Mucosa of rectum (tissue), 2 donors: ENCODE results near the gene MEX3A.
"Not testable (repeated sequence)": the region's sequence is repeated elsewhere in the genome, so short reads cannot be mapped to it uniquely, and the experiment has no call there.

ENCODE experiments used
- H3K27ac ChIP-seq, 2 donors: one replicate each; pipeline ENCODE4 v1.7.0; 2013; ENCODE audit warnings: inconsistent platforms in 2 of 2, low read depth in 2 of 2, low read length in 2 of 2
- H3K27me3 ChIP-seq, 2 donors: one replicate each; pipeline ENCODE4 v1.7.0; 2013; ENCODE audit warnings: low read length in 2 of 2; ENCODE audit not compliant: control insufficient read depth in 2 of 2, insufficient read depth in 2 of 2
- H3K36me3 ChIP-seq, 2 donors: one replicate each; pipeline ENCODE4 v1.7.0; 2013; ENCODE audit warnings: low read length in 2 of 2; ENCODE audit not compliant: control insufficient read depth in 2 of 2, insufficient read depth in 2 of 2
- H3K4me1 ChIP-seq, 2 donors: one replicate each; pipeline ENCODE4 v1.7.0; 2013; ENCODE audit warnings: low read length in 2 of 2, mild to moderate bottlenecking in 1 of 2; ENCODE audit not compliant: control insufficient read depth in 2 of 2, insufficient read depth in 2 of 2
- H3K4me3 ChIP-seq, 2 donors: one replicate each; pipeline ENCODE4 v1.7.0; 2013; ENCODE audit warnings: low read length in 2 of 2
- H3K9ac ChIP-seq, 2 donors: one replicate each; pipeline ENCODE4 v1.7.0; 2013; ENCODE audit warnings: low read length in 2 of 2, low read depth in 1 of 2, mild to moderate bottlenecking in 1 of 2
- H3K9me3 ChIP-seq, 2 donors: one replicate each; pipeline ENCODE4 v1.7.0; 2013; ENCODE audit warnings: low read length in 2 of 2; ENCODE audit not compliant: control insufficient read depth in 2 of 2
- donor health status: healthy.
- donor health status: Normal muscosa, but diverticular disease.

Gene MEX3A

GRCh38 chr1:156045076-156045475 lies 37.2 kb downstream of the MEX3A start:
- Histone ChIP-seq H3K4me3 (no peak overlapping the region), H3K36me3 (peaks cover 38 to 40% of the 10 kb centered on the region in 2 donors), H3K9me3 (no peaks in the 10 kb centered on the region), H3K4me1 (no peaks in the 10 kb centered on the region), H3K27me3 (no peaks in the 10 kb centered on the region), H3K9ac (no peak overlapping the region), H3K27ac (no peak overlapping the region)

DNA sequence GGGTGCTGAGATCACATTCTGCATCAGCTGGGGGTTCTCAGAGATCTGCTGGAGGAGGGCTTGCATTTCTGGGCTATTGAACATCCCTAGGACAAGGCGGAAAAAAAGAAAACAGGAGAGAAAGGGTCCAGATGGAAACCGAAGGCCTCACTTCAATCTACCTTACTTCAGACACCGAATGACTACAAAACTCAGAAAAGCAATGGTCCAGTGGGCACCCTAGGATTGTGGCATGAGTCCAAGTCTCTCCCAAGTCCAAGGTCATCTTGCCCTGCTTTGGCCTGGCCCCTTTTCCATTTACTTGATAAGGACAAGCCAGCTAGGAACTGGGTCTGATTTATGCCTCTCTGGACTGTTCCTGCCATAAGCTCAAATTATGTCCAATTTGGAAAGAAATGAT lies 39.4 kb downstream of the MEX3A start:
- no peaks in the 10 kb centered on the region for H3K27me3 ChIP-seq

GRCh38 chr1:156034991-156035390 lies 47.3 kb downstream of the MEX3A start:
- not testable (repeated sequence) for H3K4me3 ChIP-seq, H3K9me3 ChIP-seq, H3K9ac ChIP-seq, H3K27me3 ChIP-seq, H3K27ac ChIP-seq, H3K4me1 ChIP-seq, H3K36me3 ChIP-seq

More for the DNA sequence above, 39.4 kb downstream of the MEX3A start:
- Histone ChIP-seq H3K27ac (no peak overlapping the region), H3K4me3 (no peak overlapping the region), H3K36me3 (peaks cover 27% of the 10 kb centered on the region in 2 donors), H3K4me1 (no peaks in the 10 kb centered on the region), H3K9ac (no peak overlapping the region), H3K9me3 (no peaks in the 10 kb centered on the region)

- Histone ChIP-seq H3K27me3 (no peaks in the 10 kb centered on the region), H3K4me1 (no peaks in the 10 kb centered on the region), H3K27ac (no peak overlapping the region), H3K4me3 (no peak overlapping the region), H3K9ac (no peak overlapping the region), H3K9me3 (no peaks in the 10 kb centered on the region), H3K36me3 (peaks cover 4% of the 10 kb centered on the region in 2 donors)
Measured at GRCh38 chr1:156033011-156033410, 49.3 kb downstream of the MEX3A start.

GRCh38 chr1:156026588-156026987 lies 55.7 kb downstream of the MEX3A start:
- Histone ChIP-seq H3K27me3 (no peaks in the 10 kb centered on the region), H3K36me3 (no peaks in the 10 kb centered on the region), H3K4me1 (no peaks in the 10 kb centered on the region), H3K9ac (no peak overlapping the region), H3K9me3 (no peaks in the 10 kb centered on the region), H3K4me3 (no peak overlapping the region), H3K27ac (no peak overlapping the region)

GRCh38 chr1:156025876-156026275 lies 56.4 kb downstream of the MEX3A start:
- no peaks in the 10 kb centered on the region for H3K4me1 ChIP-seq
- no peak overlapping the region for H3K4me3 ChIP-seq

DNA sequence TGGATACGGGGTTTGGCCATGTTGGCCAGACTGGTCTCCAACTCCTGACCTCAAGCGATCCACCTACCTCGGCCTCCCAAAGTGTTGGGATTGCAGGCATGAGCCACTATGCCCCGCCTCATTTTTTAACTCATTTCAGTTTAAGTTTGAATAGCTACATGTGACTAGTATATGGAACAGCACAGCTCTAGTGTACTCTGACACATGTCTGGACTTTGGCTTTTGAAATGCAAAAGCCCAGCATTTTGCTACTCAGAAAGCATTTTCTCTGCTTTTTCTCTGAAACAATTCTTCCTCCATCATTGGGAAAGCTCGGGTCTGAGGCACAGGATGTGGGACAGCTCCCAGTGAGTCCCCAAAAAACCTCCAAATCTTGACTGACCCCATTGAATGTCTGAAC lies 57.5 kb downstream of the MEX3A start:
- no peaks in the 10 kb centered on the region for H3K27me3 ChIP-seq
- no peak overlapping the region for H3K4me3 ChIP-seq
- H3K9me3 ChIP-seq, result no peaks in the 10 kb centered on the region
- H3K4me1 ChIP-seq, result peaks cover 4 to 6% of the 10 kb centered on the region in 2 donors
- no peak overlapping the region for H3K27ac ChIP-seq
- H3K36me3 ChIP-seq, result no peaks in the 10 kb centered on the region
- H3K9ac ChIP-seq, result no peak overlapping the region

More at GRCh38 chr1:156025876-156026275, 56.4 kb downstream of the MEX3A start:
- Histone ChIP-seq H3K27me3 (no peaks in the 10 kb centered on the region), H3K36me3 (no peaks in the 10 kb centered on the region), H3K9me3 (no peaks in the 10 kb centered on the region), H3K27ac (no peak overlapping the region), H3K9ac (no peak overlapping the region)
